SK-N-SH treated with all-trans-retinoic acid at 6 μM for 48 hours (cell line): ENCODE measurements around the gene BRINP3.

Experiments
- ATAC-seq: fragments of 200-7000 bp; cut with Tn5 transposase; 3 replicates; pipeline ENCODE4 v1.9.1; 2020; ENCODE audit warnings: mild to moderate bottlenecking, moderate library complexity
- ARNTL ChIP-seq: fragments of 450-650 bp; formaldehyde crosslinking; IDR thresholded peaks from 2 replicates; pipeline ENCODE4 v1.5.0; 2020; ENCODE audit warnings: low read depth, mild to moderate bottlenecking, moderate library complexity, borderline replicate concordance
- BACH2 ChIP-seq: fragments of 250-450 bp; sonication (Bioruptor Pico); IDR thresholded peaks from 2 replicates; pipeline ENCODE4 v1.9.0; 2021; ENCODE audit warnings: mild to moderate bottlenecking, borderline replicate concordance
- CSDC2 ChIP-seq: fragments of 250-450 bp; sonication (Bioruptor Pico); IDR thresholded peaks from 2 replicates; pipeline ENCODE4 v1.5.0; 2020; ENCODE audit warnings: mild to moderate bottlenecking, moderate library complexity
- ESRRG ChIP-seq: fragments of 250-450 bp; sonication (Bioruptor Pico); IDR thresholded peaks from 2 replicates; pipeline ENCODE4 v1.6.1; 2021; ENCODE audit warnings: mild to moderate bottlenecking
- GLIS3 ChIP-seq: fragments of 250-450 bp; sonication (Bioruptor Pico); IDR thresholded peaks from 2 replicates; pipeline ENCODE4 v1.5.0; 2020; ENCODE audit warnings: mild to moderate bottlenecking, moderate library complexity
- ISL1 ChIP-seq: fragments of 250-450 bp; sonication (Bioruptor Pico); IDR thresholded peaks from 2 replicates; pipeline ENCODE4 v2.1.2; 2022; ENCODE audit warnings: mild to moderate bottlenecking, moderate library complexity
- OSR1 ChIP-seq: fragments of 250-450 bp; sonication (Bioruptor Pico); IDR thresholded peaks from 2 replicates; pipeline ENCODE4 v1.8.0; 2022; ENCODE audit warnings: moderate library complexity, mild to moderate bottlenecking, inconsistent platforms
- POU6F1 ChIP-seq: fragments of 250-450 bp; sonication (Bioruptor Pico); IDR thresholded peaks from 2 replicates; pipeline ENCODE4 v1.8.0; 2021; ENCODE audit warnings: low read depth, mild to moderate bottlenecking, moderate library complexity, borderline replicate concordance
- PPARA ChIP-seq: fragments of 250-450 bp; sonication (Bioruptor Pico); IDR thresholded peaks from 2 replicates; pipeline ENCODE4 v1.5.0; 2020; ENCODE audit warnings: mild to moderate bottlenecking, borderline replicate concordance
- RARB ChIP-seq: fragments of 250-450 bp; sonication (Bioruptor Pico); IDR thresholded peaks from 2 replicates; pipeline ENCODE4 v1.8.0; 2021; ENCODE audit warnings: mild to moderate bottlenecking, moderate library complexity
- SNAI2 ChIP-seq: fragments of 250-450 bp; sonication (Bioruptor Pico); IDR thresholded peaks from 2 replicates; pipeline ENCODE4 v1.5.0; 2020; ENCODE audit warnings: mild to moderate bottlenecking, moderate library complexity
- TCF4 ChIP-seq: fragments of 250-450 bp; sonication (Bioruptor Pico); IDR thresholded peaks from 2 replicates; pipeline ENCODE4 v1.8.0; 2021; ENCODE audit warnings: mild to moderate bottlenecking, moderate library complexity, borderline replicate concordance
- TOX ChIP-seq: fragments of 250-450 bp; sonication (Bioruptor Pico); IDR thresholded peaks from 2 replicates; pipeline ENCODE4 v1.8.0; 2021; ENCODE audit warnings: mild to moderate bottlenecking, moderate library complexity, borderline replicate concordance
- TSHZ2 ChIP-seq: fragments of 250-450 bp; sonication (Bioruptor Pico); IDR thresholded peaks from 2 replicates; pipeline ENCODE4 v1.5.0; 2020; ENCODE audit warnings: mild to moderate bottlenecking, moderate library complexity
- ZC3H10 ChIP-seq: fragments of 250-450 bp; sonication (Bioruptor Pico); IDR thresholded peaks from 2 replicates; pipeline ENCODE4 v1.5.1; 2021; ENCODE audit warnings: mild to moderate bottlenecking, moderate library complexity
- ZFP3 ChIP-seq: fragments of 250-450 bp; sonication (Bioruptor Pico); IDR thresholded peaks from 2 replicates; pipeline ENCODE4 v1.5.0; 2020; ENCODE audit warnings: mild to moderate bottlenecking, moderate library complexity
- ZFP30 ChIP-seq: fragments of 450-650 bp; formaldehyde crosslinking; IDR thresholded peaks from 2 replicates; pipeline ENCODE4 v1.5.0; 2022; ENCODE audit warnings: mild to moderate bottlenecking, moderate library complexity
- ZNF565 ChIP-seq: fragments of 450-650 bp; formaldehyde crosslinking; conservative IDR thresholded peaks from 2 replicates; pipeline ENCODE4 v1.5.0; 2020; ENCODE audit warnings: low read depth, mild to moderate bottlenecking, moderate library complexity
- ZNF70 ChIP-seq: fragments of 450-650 bp; formaldehyde crosslinking; IDR thresholded peaks from 2 replicates; pipeline ENCODE4 v1.5.0; 2020; ENCODE audit warnings: mild to moderate bottlenecking, moderate library complexity
- ZNF8 ChIP-seq: fragments of 450-650 bp; formaldehyde crosslinking; IDR thresholded peaks from 2 replicates; pipeline ENCODE4 v1.5.0; 2020; ENCODE audit warnings: mild to moderate bottlenecking, moderate library complexity
- TF ChIP-seq, protein P1 (sequence below): fragments of 250-450 bp; sonication (Bioruptor Pico); IDR thresholded peaks from 2 replicates; pipeline ENCODE4 v1.8.0; 2020; ENCODE audit warnings: mild to moderate bottlenecking, moderate library complexity, borderline replicate concordance
- TF ChIP-seq, protein P2 (sequence below): fragments of 250-450 bp; sonication (Bioruptor Pico); IDR thresholded peaks from 2 replicates; pipeline ENCODE4 v1.5.1; 2020; ENCODE audit warnings: low read depth, mild to moderate bottlenecking, moderate library complexity
- TF ChIP-seq, protein P3 (sequence below): fragments of 250-450 bp; sonication (Bioruptor Pico); IDR thresholded peaks from 2 replicates; pipeline ENCODE4 v1.5.1; 2021; ENCODE audit warnings: mild to moderate bottlenecking, moderate library complexity

The BRINP3 gene

DNA sequence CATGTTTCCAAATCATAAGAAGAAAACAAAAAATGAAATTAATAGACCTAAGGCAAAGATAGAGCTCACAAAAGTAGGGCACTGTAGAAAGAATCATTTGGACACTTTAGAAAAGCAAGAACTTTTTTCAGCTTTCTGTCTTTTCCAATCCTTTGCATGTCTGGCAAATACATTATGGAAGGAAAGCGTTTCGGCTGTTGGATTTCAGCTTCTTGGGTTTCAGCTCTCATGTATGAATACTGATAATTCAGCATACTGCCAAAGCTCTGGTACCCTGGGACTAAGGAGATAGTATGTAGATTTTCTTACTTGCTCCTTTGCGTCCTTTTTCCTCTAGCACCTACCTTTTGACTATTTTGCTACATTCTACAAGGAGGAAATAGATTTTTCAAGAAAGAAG is 375.9 kb downstream of the BRINP3 start:
- ATAC-seq: no peak
- TF ChIP-seq SNAI2 (CRISPR knock-in tag): no peak
- TF ChIP-seq POU6F1 (CRISPR knock-in tag): no peak
- no peak for TF ChIP-seq ZFP3 (CRISPR knock-in tag)
- TF ChIP-seq, protein P1, sequence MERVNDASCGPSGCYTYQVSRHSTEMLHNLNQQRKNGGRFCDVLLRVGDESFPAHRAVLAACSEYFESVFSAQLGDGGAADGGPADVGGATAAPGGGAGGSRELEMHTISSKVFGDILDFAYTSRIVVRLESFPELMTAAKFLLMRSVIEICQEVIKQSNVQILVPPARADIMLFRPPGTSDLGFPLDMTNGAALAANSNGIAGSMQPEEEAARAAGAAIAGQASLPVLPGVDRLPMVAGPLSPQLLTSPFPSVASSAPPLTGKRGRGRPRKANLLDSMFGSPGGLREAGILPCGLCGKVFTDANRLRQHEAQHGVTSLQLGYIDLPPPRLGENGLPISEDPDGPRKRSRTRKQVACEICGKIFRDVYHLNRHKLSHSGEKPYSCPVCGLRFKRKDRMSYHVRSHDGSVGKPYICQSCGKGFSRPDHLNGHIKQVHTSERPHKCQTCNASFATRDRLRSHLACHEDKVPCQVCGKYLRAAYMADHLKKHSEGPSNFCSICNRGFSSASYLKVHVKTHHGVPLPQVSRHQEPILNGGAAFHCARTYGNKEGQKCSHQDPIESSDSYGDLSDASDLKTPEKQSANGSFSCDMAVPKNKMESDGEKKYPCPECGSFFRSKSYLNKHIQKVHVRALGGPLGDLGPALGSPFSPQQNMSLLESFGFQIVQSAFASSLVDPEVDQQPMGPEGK (CRISPR knock-in tag): no peak
- TF ChIP-seq ESRRG (CRISPR knock-in tag): no peak
- TF ChIP-seq TOX (CRISPR knock-in tag): no peak
- no peak for TF ChIP-seq ZNF565 (CRISPR knock-in tag)
- no peak for TF ChIP-seq RARB (CRISPR knock-in tag)
- TF ChIP-seq OSR1: no peak
- TF ChIP-seq ZNF8 (CRISPR knock-in tag): no peak
- TF ChIP-seq ZC3H10 (CRISPR knock-in tag): no peak
- TF ChIP-seq ZFP30 (CRISPR knock-in tag): no peak
- TF ChIP-seq PPARA (CRISPR knock-in tag): no peak

DNA sequence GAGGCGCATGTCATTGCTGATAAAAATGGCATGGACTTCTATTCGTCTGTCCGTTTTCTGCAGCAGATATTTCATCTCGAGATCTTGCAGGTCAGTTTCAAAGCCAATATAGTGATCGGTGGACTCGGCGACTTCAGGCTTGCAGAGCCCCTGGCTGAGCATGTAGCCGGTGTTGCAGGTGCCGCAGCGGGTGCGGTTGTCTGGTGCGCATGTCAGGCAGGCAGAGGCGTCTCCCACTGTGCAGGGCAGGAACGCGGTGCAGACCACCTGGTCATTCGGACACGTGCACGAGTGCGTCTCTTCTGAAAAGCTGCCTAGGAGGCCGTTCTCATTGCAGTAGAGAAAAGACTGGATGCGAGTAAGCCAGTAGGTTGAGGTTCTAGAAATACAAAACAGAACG is 378.9 kb downstream of the BRINP3 start:
- no peak for ATAC-seq
- TF ChIP-seq ARNTL (no peak), BACH2 (no peak)

DNA sequence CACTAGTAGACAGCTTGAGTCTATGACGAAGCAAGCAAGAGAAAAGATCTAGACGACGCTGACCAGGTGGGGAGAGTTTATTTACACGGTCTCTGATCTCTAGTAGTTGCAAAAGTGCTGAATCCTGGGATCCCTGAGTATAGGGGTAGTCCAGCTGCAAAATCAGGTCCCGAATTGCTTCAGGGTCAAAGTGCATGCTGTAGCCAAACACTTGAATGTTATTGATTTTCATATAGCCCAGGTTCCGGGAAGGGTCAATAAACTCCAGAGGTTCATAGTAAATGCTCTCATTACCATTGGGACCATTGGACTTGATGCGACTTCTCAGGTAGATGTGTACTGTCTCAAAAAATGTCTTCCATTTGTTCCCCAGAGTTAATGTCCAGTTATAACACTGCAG is 379.6 kb downstream of the BRINP3 start:
- TF ChIP-seq POU6F1 (CRISPR knock-in tag): no peak
- no peak for TF ChIP-seq TCF4 (CRISPR knock-in tag)
- TF ChIP-seq SNAI2 (CRISPR knock-in tag): no peak
- TF ChIP-seq CSDC2 (CRISPR knock-in tag): no peak
- TF ChIP-seq BACH2: no peak
- TF ChIP-seq, protein P1 (CRISPR knock-in tag): no peak
- TF ChIP-seq, all 23 proteins: peak for 0
- ATAC-seq: no peak

GRCh38 chr1:190095596-190095995 is 382.1 kb downstream of the BRINP3 start:
- no peak for TF ChIP-seq OSR1
- TF ChIP-seq, protein P2, sequence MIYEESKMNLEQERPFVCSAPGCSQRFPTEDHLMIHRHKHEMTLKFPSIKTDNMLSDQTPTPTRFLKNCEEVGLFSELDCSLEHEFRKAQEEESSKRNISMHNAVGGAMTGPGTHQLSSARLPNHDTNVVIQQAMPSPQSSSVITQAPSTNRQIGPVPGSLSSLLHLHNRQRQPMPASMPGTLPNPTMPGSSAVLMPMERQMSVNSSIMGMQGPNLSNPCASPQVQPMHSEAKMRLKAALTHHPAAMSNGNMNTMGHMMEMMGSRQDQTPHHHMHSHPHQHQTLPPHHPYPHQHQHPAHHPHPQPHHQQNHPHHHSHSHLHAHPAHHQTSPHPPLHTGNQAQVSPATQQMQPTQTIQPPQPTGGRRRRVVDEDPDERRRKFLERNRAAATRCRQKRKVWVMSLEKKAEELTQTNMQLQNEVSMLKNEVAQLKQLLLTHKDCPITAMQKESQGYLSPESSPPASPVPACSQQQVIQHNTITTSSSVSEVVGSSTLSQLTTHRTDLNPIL (CRISPR knock-in tag): no peak
- no peak for TF ChIP-seq CSDC2 (CRISPR knock-in tag)
- TF ChIP-seq ZNF565 (CRISPR knock-in tag): no peak
- TF ChIP-seq, protein P3, sequence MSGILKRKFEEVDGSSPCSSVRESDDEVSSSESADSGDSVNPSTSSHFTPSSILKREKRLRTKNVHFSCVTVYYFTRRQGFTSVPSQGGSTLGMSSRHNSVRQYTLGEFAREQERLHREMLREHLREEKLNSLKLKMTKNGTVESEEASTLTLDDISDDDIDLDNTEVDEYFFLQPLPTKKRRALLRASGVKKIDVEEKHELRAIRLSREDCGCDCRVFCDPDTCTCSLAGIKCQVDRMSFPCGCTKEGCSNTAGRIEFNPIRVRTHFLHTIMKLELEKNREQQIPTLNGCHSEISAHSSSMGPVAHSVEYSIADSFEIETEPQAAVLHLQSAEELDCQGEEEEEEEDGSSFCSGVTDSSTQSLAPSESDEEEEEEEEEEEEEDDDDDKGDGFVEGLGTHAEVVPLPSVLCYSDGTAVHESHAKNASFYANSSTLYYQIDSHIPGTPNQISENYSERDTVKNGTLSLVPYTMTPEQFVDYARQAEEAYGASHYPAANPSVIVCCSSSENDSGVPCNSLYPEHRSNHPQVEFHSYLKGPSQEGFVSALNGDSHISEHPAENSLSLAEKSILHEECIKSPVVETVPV (CRISPR knock-in tag): no peak
- TF ChIP-seq TSHZ2 (CRISPR knock-in tag): no peak
- TF ChIP-seq ZFP3 (CRISPR knock-in tag): no peak
- TF ChIP-seq SNAI2 (CRISPR knock-in tag): no peak
- no peak for TF ChIP-seq ZNF70
- no peak for TF ChIP-seq BACH2
- no peak for TF ChIP-seq ISL1 (CRISPR knock-in tag)
- TF ChIP-seq ZC3H10 (CRISPR knock-in tag): no peak
- no peak for TF ChIP-seq ZNF8 (CRISPR knock-in tag)
- no peak for TF ChIP-seq TCF4 (CRISPR knock-in tag)
- no peak for TF ChIP-seq ESRRG (CRISPR knock-in tag)
- no peak for TF ChIP-seq GLIS3 (CRISPR knock-in tag)
- TF ChIP-seq ARNTL: no peak
- ATAC-seq: no peak
